ENCODE measurements around the gene CA12. TPM values are rescaled to one million over a fixed set of nuclear protein-coding genes. Genes with fewer than 3 reads are reported as not detected.

The CA12 gene
- total RNA-seq, 2 experiments from 2014 or later = not detected

GRCh38 chr15:63385911-63386531, 4.4 kb upstream of the CA12 start:
- Histone ChIP-seq H3K36me3 (ENCODE audit: insufficient read depth, low read length) (no peaks in the 10 kb centered on the region), H3K4me1 (ENCODE audit: insufficient read depth, low read length) (peaks cover 9% of the 10 kb centered on the region), H3K9me3 (ENCODE audit: control insufficient read depth in 1 of 2, insufficient read depth in 1 of 2, low read length in 2 of 2) (no peaks in the 10 kb centered on the region), H3K27me3 (ENCODE audit: control insufficient read depth in 1 of 2, insufficient read depth in 2 of 2, low read length in 2 of 2) (peaks cover 16 to 21% of the 10 kb centered on the region in 2 experiments), H3K27ac (ENCODE audit: low read depth in 1 of 2, low read length in 2 of 2) (no peak overlapping the region), H3K4me3 (ENCODE audit: low read length) (no peak overlapping the region)
- no peaks in the 10 kb centered on the region for H3K36me3 Mint-ChIP-seq (ENCODE audit: low read depth)
- DNase-seq (no peak), ATAC-seq (ENCODE audit: poor library complexity) (no peak)
- intact Hi-C loops (cut with DNase I, micrococcal nuclease) = no loop called here
- no peak overlapping the region for H3K27ac Mint-ChIP-seq
- ChIA-PET CTCF (no interaction called here), POLR2A (no interaction called here)
- H3K4me1 Mint-ChIP-seq (ENCODE audit: low read depth) = peaks cover 8% of the 10 kb centered on the region
- peaks cover 56% of the 10 kb centered on the region for H3K27me3 Mint-ChIP-seq
- no peaks in the 10 kb centered on the region for H3K9me3 Mint-ChIP-seq
- no peak for TF ChIP-seq CTCF (IDR thresholded peaks at IDR 0.05)
- H3K4me3 Mint-ChIP-seq = no peak overlapping the region

- Mint-ChIP-seq H3K27me3 (peaks cover 67% of the 10 kb centered on the region), H3K4me3 (no peak overlapping the region), H3K9me3 (no peaks in the 10 kb centered on the region), H3K36me3 (ENCODE audit: low read depth) (no peaks in the 10 kb centered on the region), H3K4me1 (ENCODE audit: low read depth) (peaks cover 10% of the 10 kb centered on the region), H3K27ac (no peak overlapping the region)
- intact Hi-C loops (cut with DNase I, micrococcal nuclease) = no loop called here
- Histone ChIP-seq H3K9me3 (ENCODE audit: control insufficient read depth in 1 of 2, insufficient read depth in 1 of 2, low read length in 2 of 2) (no peaks in the 10 kb centered on the region), H3K36me3 (ENCODE audit: insufficient read depth, low read length) (no peaks in the 10 kb centered on the region), H3K4me3 (ENCODE audit: low read length) (no peak overlapping the region), H3K27me3 (ENCODE audit: control insufficient read depth in 1 of 2, insufficient read depth in 2 of 2, low read length in 2 of 2) (peaks cover 25% of the 10 kb centered on the region in 2 experiments), H3K4me1 (ENCODE audit: insufficient read depth, low read length) (peaks cover 9% of the 10 kb centered on the region), H3K27ac (ENCODE audit: low read depth in 1 of 2, low read length in 2 of 2) (no peak overlapping the region)
- CTCF ChIA-PET = no interaction called here
- DNase-seq (no peak), ATAC-seq (ENCODE audit: poor library complexity) (no peak)
- no peak for TF ChIP-seq CTCF (IDR thresholded peaks at IDR 0.05)
- POLR2A ChIA-PET = no interaction called here
Measured at GRCh38 chr15:63384906-63385305, 3.3 kb upstream of the CA12 start.

GRCh38 chr15:63382966-63383710, 1.5 kb upstream of the CA12 start:
- Mint-ChIP-seq H3K27ac (no peak overlapping the region), H3K4me3 (no peak overlapping the region), H3K36me3 (ENCODE audit: low read depth) (no peaks in the 10 kb centered on the region), H3K9me3 (no peaks in the 10 kb centered on the region), H3K4me1 (ENCODE audit: low read depth) (peaks cover 10% of the 10 kb centered on the region), H3K27me3 (peaks cover 73% of the 10 kb centered on the region)
- DNase-seq = no peak
- POLR2A ChIA-PET = no interaction called here
- no peaks in the 10 kb centered on the region for H3K36me3 ChIP-seq (ENCODE audit: insufficient read depth, low read length)
- H3K27me3 ChIP-seq (ENCODE audit: control insufficient read depth in 1 of 2, insufficient read depth in 2 of 2, low read length in 2 of 2) = peaks cover 29 to 34% of the 10 kb centered on the region in 2 experiments
- no peak overlapping the region for H3K27ac ChIP-seq (ENCODE audit: low read depth in 1 of 2, low read length in 2 of 2)
- CTCF ChIA-PET = no interaction called here
- no peaks in the 10 kb centered on the region for H3K9me3 ChIP-seq (ENCODE audit: control insufficient read depth in 1 of 2, insufficient read depth in 1 of 2, low read length in 2 of 2)
- no peak overlapping the region for H3K4me3 ChIP-seq (ENCODE audit: low read length)
- intact Hi-C loops (cut with DNase I, micrococcal nuclease) = no loop called here
- no peak for ATAC-seq (ENCODE audit: poor library complexity)
- no peak for TF ChIP-seq CTCF (IDR thresholded peaks at IDR 0.05)
- H3K4me1 ChIP-seq (ENCODE audit: insufficient read depth, low read length) = peaks cover 9% of the 10 kb centered on the region
